HG02885 (cell line): ENCODE data around the gene ITGB5.
"Not testable (repeated sequence)": the region's sequence is repeated elsewhere in the genome, so short reads cannot be mapped to it uniquely, and the experiment has no call there.

Source experiments
- ATAC-seq: cut with Tn5 transposase; IDR thresholded peaks from one replicate; pipeline ENCODE4 v1.9.1; 2021; ENCODE audit warnings: mild to moderate bottlenecking; ENCODE audit not compliant: unreplicated experiment, poor library complexity

Gene ITGB5

GRCh38 chr3:124793054-124793739, 94.0 kb downstream of the ITGB5 start:
- no peak for ATAC-seq

- ATAC-seq: no peak
Observed at GRCh38 chr3:124792341-124793040, 94.7 kb downstream of the ITGB5 start.

- no peak for ATAC-seq
Observed at GRCh38 chr3:124791639-124792151, 95.5 kb downstream of the ITGB5 start.

- no peak for ATAC-seq
Observed at GRCh38 chr3:124791142-124791541, 96.0 kb downstream of the ITGB5 start.

- ATAC-seq: not testable (repeated sequence)
Observed at GRCh38 chr3:124789103-124789502, 98.1 kb downstream of the ITGB5 start.

GRCh38 chr3:124788254-124788745, 98.9 kb downstream of the ITGB5 start:
- no peak for ATAC-seq

GRCh38 chr3:124787476-124788195, 99.5 kb downstream of the ITGB5 start:
- no peak for ATAC-seq

GRCh38 chr3:124786511-124787241, 100.5 kb downstream of the ITGB5 start:
- ATAC-seq: no peak

GRCh38 chr3:124785973-124786372, 101.2 kb downstream of the ITGB5 start:
- ATAC-seq: no peak

- no peak for ATAC-seq
Observed at GRCh38 chr3:124784686-124785382, 102.3 kb downstream of the ITGB5 start.

- ATAC-seq: no peak
Observed at GRCh38 chr3:124783696-124784095, 103.5 kb downstream of the ITGB5 start.

GRCh38 chr3:124782377-124782712, 104.8 kb downstream of the ITGB5 start:
- ATAC-seq: not testable (repeated sequence)

GRCh38 chr3:124781476-124782376, 105.4 kb downstream of the ITGB5 start:
- no peak for ATAC-seq

GRCh38 chr3:124780761-124781475, 106.2 kb downstream of the ITGB5 start:
- ATAC-seq: no peak

GRCh38 chr3:124780356-124780755, 106.8 kb downstream of the ITGB5 start:
- ATAC-seq: no peak

GRCh38 chr3:124779751-124780191, 107.4 kb downstream of the ITGB5 start:
- ATAC-seq: no peak

GRCh38 chr3:124779116-124779515, 108.0 kb downstream of the ITGB5 start:
- ATAC-seq: no peak
